HAP-1 (cell line): ENCODE results near the gene LYPD6.

ENCODE experiments used
- DNase-seq, 2 experiments: peaks; one replicate each; pipeline ENCODE4 v3.0.0-alpha.2; 2016 to 2020; ENCODE audit warnings: low spot score in 2 of 2
- H3K27me3 ChIP-seq: fragments of 250-450 bp; sonication (Bioruptor Pico); 2 replicates; pipeline ENCODE4 v1.5.1; 2020; ENCODE audit warnings: low read depth, mild to moderate bottlenecking, moderate library complexity
- H3K36me3 ChIP-seq: fragments of 250-450 bp; sonication (Bioruptor Pico); replicated peaks from 2 replicates; pipeline ENCODE4 v1.5.1; 2020; ENCODE audit warnings: mild to moderate bottlenecking
- H3K4me1 ChIP-seq: fragments of 250-450 bp; sonication (Bioruptor Pico); 2 replicates; pipeline ENCODE4 v1.5.1; 2020; ENCODE audit warnings: mild to moderate bottlenecking
- H3K4me3 ChIP-seq: fragments of 250-450 bp; sonication (Bioruptor Pico); 2 replicates; pipeline ENCODE4 v1.5.1; 2020; ENCODE audit warnings: mild to moderate bottlenecking, moderate library complexity
- H3K9me3 ChIP-seq: fragments of 250-450 bp; sonication (Bioruptor Pico); 2 replicates; pipeline ENCODE4 v1.5.1; 2020; ENCODE audit warnings: mild to moderate bottlenecking, moderate library complexity
- in situ Hi-C: fragments of 300-500 bp; cut with MboI; formaldehyde crosslinking; loops from 3 replicates; pipeline ENCODE4 v1.14.3; 2020; ENCODE audit warnings: low sequenced_read_pairs, inconsistent platforms, mixed read lengths

The LYPD6 gene

GRCh38 chr2:149423630-149424029 is 93.2 kb downstream of the LYPD6 start:
- no peaks in the 10 kb centered on the region for H3K9me3 ChIP-seq
- H3K36me3 ChIP-seq: no peaks in the 10 kb centered on the region
- peaks cover 24% of the 10 kb centered on the region for H3K4me1 ChIP-seq
- no peaks in the 10 kb centered on the region for H3K27me3 ChIP-seq
- in situ Hi-C loops: no loop called here
- H3K4me3 ChIP-seq: no peak overlapping the region
- no peak for DNase-seq

- Histone ChIP-seq H3K36me3 (no peaks in the 10 kb centered on the region), H3K4me3 (no peak overlapping the region), H3K27me3 (no peaks in the 10 kb centered on the region), H3K9me3 (no peaks in the 10 kb centered on the region), H3K4me1 (peaks cover 26% of the 10 kb centered on the region)
- in situ Hi-C loops: no loop called here
- peak; percentile 20 to 67 for DNase-seq
Observed at GRCh38 chr2:149427387-149427786, 97.0 kb downstream of the LYPD6 start.

- H3K4me1 ChIP-seq: peaks cover 19% of the 10 kb centered on the region
- no peaks in the 10 kb centered on the region for H3K27me3 ChIP-seq
- H3K36me3 ChIP-seq: no peaks in the 10 kb centered on the region
- no peak overlapping the region for H3K4me3 ChIP-seq
- DNase-seq: no peak
- no peaks in the 10 kb centered on the region for H3K9me3 ChIP-seq
- in situ Hi-C loops: no loop called here
Observed at GRCh38 chr2:149428783-149429182, 98.4 kb downstream of the LYPD6 start.

- Histone ChIP-seq H3K4me1 (peaks cover 19% of the 10 kb centered on the region), H3K9me3 (no peaks in the 10 kb centered on the region), H3K36me3 (no peaks in the 10 kb centered on the region), H3K4me3 (no peak overlapping the region), H3K27me3 (no peaks in the 10 kb centered on the region)
- peak in 1 of 2 experiments; percentile 4 for DNase-seq
- in situ Hi-C loops: no loop called here
Observed at GRCh38 chr2:149430743-149431736, 100.7 kb downstream of the LYPD6 start.

GRCh38 chr2:149438330-149438960 is 108.1 kb downstream of the LYPD6 start:
- H3K4me3 ChIP-seq: no peak overlapping the region
- no peak for DNase-seq
- no peaks in the 10 kb centered on the region for H3K4me1 ChIP-seq
- H3K36me3 ChIP-seq: no peaks in the 10 kb centered on the region
- H3K9me3 ChIP-seq: no peaks in the 10 kb centered on the region
- H3K27me3 ChIP-seq: no peaks in the 10 kb centered on the region
- in situ Hi-C loops: no loop called here

GRCh38 chr2:149441255-149441654 is 110.9 kb downstream of the LYPD6 start:
- in situ Hi-C loops: no loop called here
- no peak for DNase-seq

GRCh38 chr2:149442346-149442745 is 112.0 kb downstream of the LYPD6 start:
- Histone ChIP-seq H3K4me1 (no peaks in the 10 kb centered on the region), H3K4me3 (no peak overlapping the region), H3K36me3 (no peaks in the 10 kb centered on the region), H3K27me3 (no peaks in the 10 kb centered on the region), H3K9me3 (no peaks in the 10 kb centered on the region)
- DNase-seq: no peak
- in situ Hi-C loops: no loop called here

More at GRCh38 chr2:149441255-149441654, 110.9 kb downstream of the LYPD6 start:
- no peaks in the 10 kb centered on the region for H3K27me3 ChIP-seq
- H3K36me3 ChIP-seq: no peaks in the 10 kb centered on the region
- no peak overlapping the region for H3K4me3 ChIP-seq
- no peaks in the 10 kb centered on the region for H3K9me3 ChIP-seq
- H3K4me1 ChIP-seq: no peaks in the 10 kb centered on the region

GRCh38 chr2:149443150-149443549 is 112.8 kb downstream of the LYPD6 start:
- DNase-seq: no peak
- Histone ChIP-seq H3K27me3 (no peaks in the 10 kb centered on the region), H3K4me3 (no peak overlapping the region), H3K36me3 (no peaks in the 10 kb centered on the region), H3K9me3 (no peaks in the 10 kb centered on the region), H3K4me1 (no peaks in the 10 kb centered on the region)
- in situ Hi-C loops: no loop called here

- Histone ChIP-seq H3K36me3 (no peaks in the 10 kb centered on the region), H3K4me3 (no peak overlapping the region), H3K4me1 (peaks cover 3% of the 10 kb centered on the region; the same call in 1 of the 2 replicates), H3K9me3 (no peaks in the 10 kb centered on the region), H3K27me3 (no peaks in the 10 kb centered on the region)
- no peak for DNase-seq
- in situ Hi-C loops: no loop called here
Observed at GRCh38 chr2:149446748-149447147, 116.4 kb downstream of the LYPD6 start.

GRCh38 chr2:149448315-149448714 is 117.9 kb downstream of the LYPD6 start:
- DNase-seq: no peak
- H3K4me3 ChIP-seq: no peak overlapping the region
- H3K9me3 ChIP-seq: no peaks in the 10 kb centered on the region
- H3K36me3 ChIP-seq: 0 out of 2 replicates have a peak, but pooled peaks cover 2% of the 10 kb centered on the region
- H3K27me3 ChIP-seq: no peaks in the 10 kb centered on the region
- peaks cover 3% of the 10 kb centered on the region; the same call in 1 of the 2 replicates for H3K4me1 ChIP-seq
- in situ Hi-C loops: no loop called here

- peaks cover 3% of the 10 kb centered on the region; the same call in 1 of the 2 replicates for H3K4me1 ChIP-seq
- H3K9me3 ChIP-seq: no peaks in the 10 kb centered on the region
- H3K4me3 ChIP-seq: no peak overlapping the region
- in situ Hi-C loops: no loop called here
- 0 out of 2 replicates have a peak, but pooled peaks cover 2% of the 10 kb centered on the region for H3K36me3 ChIP-seq
- DNase-seq: no peak
- H3K27me3 ChIP-seq: no peaks in the 10 kb centered on the region
Observed at GRCh38 chr2:149449017-149449416, 118.6 kb downstream of the LYPD6 start.

- in situ Hi-C loops: no loop called here
- H3K27me3 ChIP-seq: no peaks in the 10 kb centered on the region
- no peaks in the 10 kb centered on the region for H3K9me3 ChIP-seq
- 0 out of 2 replicates have a peak, but pooled peaks cover 2% of the 10 kb centered on the region for H3K36me3 ChIP-seq
- H3K4me3 ChIP-seq: no peak overlapping the region
- DNase-seq: peak; percentile 8 to 14
- H3K4me1 ChIP-seq: peaks cover 3% of the 10 kb centered on the region; the same call in 1 of the 2 replicates
Observed at GRCh38 chr2:149451417-149452165, 121.2 kb downstream of the LYPD6 start.

- Histone ChIP-seq H3K36me3 (0 out of 2 replicates have a peak, but pooled peaks cover 2% of the 10 kb centered on the region), H3K4me3 (no peak overlapping the region), H3K27me3 (no peaks in the 10 kb centered on the region), H3K4me1 (peaks cover 5% of the 10 kb centered on the region; the same call in 1 of the 2 replicates), H3K9me3 (no peaks in the 10 kb centered on the region)
- in situ Hi-C loops: no loop called here
- no peak for DNase-seq
Observed at GRCh38 chr2:149456285-149456684, 125.9 kb downstream of the LYPD6 start.
